GM21367 (cell line): Measurements from ENCODE around the gene TRAK1.

Experiments
- ATAC-seq: cut with Tn5 transposase; IDR thresholded peaks from one replicate; pipeline ENCODE4 v1.9.1; 2021; ENCODE audit not compliant: unreplicated experiment

Gene TRAK1

GRCh38 chr3:42151596-42152168 is 60.5 kb downstream of the TRAK1 start:
- ATAC-seq: no peak

GRCh38 chr3:42152193-42152592 is 61.0 kb downstream of the TRAK1 start:
- ATAC-seq: no peak

DNA sequence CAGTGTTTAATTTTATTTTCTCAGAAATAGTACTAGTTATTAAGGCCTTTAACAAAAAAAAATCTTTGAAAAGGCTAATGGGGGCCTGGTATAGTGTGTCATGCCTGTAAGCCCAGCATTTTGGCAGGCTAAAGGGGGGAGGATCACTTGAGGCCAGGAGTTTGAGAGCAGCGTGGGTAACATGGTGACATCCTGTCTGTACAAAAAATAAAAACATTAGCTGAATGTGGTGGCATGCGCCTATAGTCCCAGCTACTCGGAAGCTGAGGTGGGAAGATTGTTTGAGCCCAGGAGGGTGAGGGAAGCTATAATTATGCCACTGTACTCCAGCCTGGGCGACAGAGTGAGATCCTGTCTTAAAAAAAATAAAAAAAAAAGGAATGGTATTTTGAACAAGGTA is 61.9 kb downstream of the TRAK1 start:
- no peak for ATAC-seq

- ATAC-seq: no peak
These were observed 66.7 kb downstream of the TRAK1 start for GRCh38 chr3:42157540-42158538.

DNA sequence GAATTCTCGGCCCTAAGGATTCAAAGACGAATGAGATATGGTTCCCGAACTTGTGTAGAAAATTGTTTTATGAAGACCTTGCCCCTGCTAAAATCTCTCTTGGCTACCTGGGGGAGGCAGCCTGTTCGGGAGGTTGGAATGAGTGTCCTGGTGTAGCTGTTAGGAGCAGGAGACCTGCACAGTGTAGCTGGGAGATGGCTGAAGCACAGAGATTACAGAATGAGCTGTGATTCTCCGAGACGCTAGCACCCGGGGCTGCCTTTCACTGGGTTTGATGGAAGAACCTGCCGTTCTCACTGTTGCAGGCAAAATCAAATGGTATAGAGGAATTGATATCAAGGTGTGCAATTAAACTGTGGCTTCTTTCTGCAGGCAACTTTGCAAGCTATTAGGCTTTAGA is 68.0 kb downstream of the TRAK1 start:
- no peak for ATAC-seq

DNA sequence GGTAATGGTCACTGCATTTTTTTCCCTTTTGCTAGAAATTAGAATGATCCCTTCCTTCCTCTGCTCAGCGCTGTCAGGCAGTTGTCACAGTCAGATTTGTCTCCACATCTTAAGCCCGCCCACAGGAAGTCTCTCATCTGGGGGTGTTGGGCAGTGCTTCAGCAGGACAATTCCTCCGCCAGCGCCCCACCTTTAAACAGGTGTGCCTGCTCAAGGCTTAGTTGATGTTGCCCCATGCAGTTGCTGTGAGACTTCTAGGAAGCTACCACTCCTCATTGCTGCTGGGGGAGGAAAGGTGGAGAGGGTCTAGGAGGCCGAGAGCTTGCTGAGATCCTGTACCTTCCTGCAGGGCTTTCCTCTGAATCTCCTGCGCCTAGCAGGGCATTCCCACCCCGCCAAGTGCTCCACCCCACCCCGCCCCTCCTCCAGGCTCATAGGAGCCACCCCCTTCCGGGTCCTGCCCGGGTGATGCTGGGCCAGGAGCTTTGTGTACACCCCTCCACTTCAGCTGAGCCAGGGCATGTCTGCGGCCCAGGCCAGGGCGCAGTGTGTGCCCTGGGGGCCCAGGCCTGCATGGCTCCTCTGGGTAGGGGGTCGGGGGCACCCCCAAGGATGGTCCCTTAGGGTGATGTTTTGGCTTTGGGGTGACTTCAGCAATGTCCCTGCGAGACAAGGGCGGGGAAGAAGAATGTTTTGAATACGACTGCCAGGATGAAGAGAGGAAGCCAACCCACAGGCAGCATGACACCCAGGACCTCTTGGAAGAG is 68.7 kb downstream of the TRAK1 start:
- ATAC-seq: peak; percentile 62

- no peak for ATAC-seq
These were observed 70.1 kb downstream of the TRAK1 start for GRCh38 chr3:42161050-42161935.

- ATAC-seq: no peak
These were observed 71.3 kb downstream of the TRAK1 start for GRCh38 chr3:42162462-42162861.

- no peak for ATAC-seq
These were observed 72.6 kb downstream of the TRAK1 start for GRCh38 chr3:42163622-42164244.

GRCh38 chr3:42164656-42165055 is 73.5 kb downstream of the TRAK1 start:
- no peak for ATAC-seq

GRCh38 chr3:42165211-42165610 is 74.1 kb downstream of the TRAK1 start:
- ATAC-seq: no peak

- no peak for ATAC-seq
These were observed 75.1 kb downstream of the TRAK1 start for GRCh38 chr3:42166214-42166613.

DNA sequence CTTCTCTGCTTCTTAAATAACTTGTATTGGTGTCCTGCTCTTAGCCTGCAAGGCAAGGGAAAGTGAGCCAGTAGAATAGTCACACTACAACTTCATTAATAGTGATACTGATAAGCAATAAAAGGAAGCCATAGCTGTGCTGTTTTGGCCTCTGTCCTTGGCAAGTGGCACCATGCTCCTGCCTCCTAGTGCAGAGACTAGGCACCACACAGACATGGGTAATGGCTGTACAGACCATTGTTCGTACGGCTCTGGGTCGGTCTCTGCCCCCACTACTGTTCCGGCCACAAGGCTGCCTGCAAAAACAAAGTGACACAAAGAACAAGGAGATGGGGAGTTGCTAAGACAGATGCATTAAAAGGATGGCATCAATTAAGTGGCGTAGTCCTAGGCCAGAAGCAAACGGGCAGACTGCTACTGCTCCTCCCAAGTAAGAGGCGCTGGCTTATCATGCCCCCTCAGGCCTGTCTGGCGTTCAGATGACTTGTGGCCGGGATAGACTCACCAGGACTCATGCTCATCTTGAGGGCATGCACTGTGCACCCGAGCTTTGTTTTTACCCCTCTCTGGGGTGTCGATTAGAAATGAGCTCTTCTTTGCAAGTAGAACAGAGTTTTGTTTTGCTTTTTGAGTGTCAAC is 75.6 kb downstream of the TRAK1 start:
- no peak for ATAC-seq

DNA sequence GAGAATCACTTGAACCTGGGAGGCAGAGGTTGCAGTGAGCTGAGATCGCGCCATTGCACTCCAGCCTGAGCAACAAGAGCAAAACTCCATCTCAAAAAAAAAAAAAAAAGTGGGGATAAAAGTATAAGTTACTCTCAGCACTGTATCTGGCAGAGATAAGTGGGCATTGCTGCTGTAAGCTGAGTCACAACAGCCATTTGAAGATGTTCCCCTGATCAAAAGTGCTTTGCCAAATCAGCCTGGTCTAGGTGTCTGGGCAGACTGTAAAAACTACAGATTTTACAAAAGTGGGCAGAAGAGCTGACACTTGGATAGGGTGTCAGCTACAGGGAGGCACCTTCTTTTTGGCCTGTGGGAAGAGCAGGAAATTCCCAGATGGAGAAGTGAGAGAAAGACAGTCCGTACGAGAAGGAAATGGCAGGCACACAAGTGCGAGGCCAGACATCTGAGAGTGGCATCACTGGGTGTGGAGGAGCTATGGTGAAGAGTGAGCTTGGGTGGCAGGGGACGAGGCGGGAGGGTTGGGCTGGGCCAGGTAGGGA is 78.5 kb downstream of the TRAK1 start:
- no peak for ATAC-seq

- no peak for ATAC-seq
These were observed 81.0 kb downstream of the TRAK1 start for GRCh38 chr3:42172047-42172654.

DNA sequence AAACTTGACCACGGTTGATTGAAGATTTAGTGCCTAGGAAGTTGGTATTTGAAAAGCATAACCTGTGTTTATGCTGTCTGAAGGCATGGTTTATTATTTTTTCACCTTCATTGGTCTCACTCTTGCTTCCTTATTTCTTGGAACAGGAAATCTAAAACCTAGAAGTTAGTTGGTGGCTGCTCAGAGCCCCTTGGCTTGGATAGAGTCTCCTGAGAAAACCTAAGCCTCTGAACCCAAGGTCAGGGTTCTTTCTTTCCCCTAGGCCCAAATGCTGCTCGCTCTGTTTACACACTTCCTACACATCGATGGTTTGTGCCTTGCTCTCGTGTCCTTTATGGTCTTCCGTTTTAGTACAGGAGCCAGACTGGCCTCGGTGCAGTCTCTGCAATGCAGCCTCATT is 82.2 kb downstream of the TRAK1 start:
- no peak for ATAC-seq

DNA sequence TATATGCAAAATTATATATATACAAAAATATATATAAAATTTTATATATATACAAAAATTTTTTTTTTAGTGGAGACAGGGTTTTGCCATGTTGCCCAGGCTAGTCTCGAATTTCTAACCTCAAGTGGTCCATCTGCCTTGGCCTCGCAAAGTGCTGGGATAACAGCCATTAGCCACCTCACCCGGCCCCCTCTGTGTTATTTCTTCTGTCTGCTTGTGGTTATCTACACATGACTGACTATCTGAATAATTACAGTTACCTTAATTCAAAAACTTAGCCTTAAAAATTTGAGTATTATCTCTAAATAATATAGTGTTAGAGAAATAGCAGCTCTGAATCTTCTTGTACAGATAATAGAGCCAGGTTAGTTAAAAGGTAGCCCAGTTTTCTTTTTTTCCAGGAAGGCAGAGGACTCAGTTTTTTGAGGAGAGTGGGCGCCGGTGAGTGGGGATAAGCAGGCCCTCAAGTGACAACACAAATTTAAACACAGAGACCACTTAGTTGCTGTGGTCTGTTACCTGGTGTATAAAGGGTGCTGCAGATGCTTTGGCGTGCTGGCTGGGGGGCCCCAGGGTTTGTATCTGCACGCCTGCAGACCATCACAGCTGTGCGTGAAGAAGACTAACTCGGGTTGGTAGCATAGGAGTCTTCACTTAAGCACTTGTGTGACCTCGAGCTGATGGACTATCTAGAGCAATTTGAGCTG is 83.7 kb downstream of the TRAK1 start:
- no peak for ATAC-seq
